Liver (tissue), 9 donors: Measurements from ENCODE around the gene NMS. TPM values are rescaled to one million over a fixed set of nuclear protein-coding genes. Genes with fewer than 3 reads are reported as not detected.

Experiments used
- DNase-seq: peaks from one replicate; pipeline ENCODE4 v3.0.0-alpha.2; 2017; ENCODE audit warnings: low spot score
- H3K27ac ChIP-seq, 2 donors: one replicate each; pipeline ENCODE4 v1.7.0; 2013; ENCODE audit warnings: inconsistent platforms in 2 of 2, low read length in 2 of 2, control low read depth in 1 of 2, low read depth in 1 of 2, mild to moderate bottlenecking in 1 of 2
- H3K27me3 ChIP-seq, 4 donors: one replicate each; pipeline versions ENCODE4 v1.6.1 to v1.7.0; 2013; ENCODE audit warnings: low read length in 3 of 4, inconsistent platforms in 1 of 4, mild to moderate bottlenecking in 1 of 4, moderate library complexity in 1 of 4; ENCODE audit not compliant: control insufficient read depth in 4 of 4, insufficient read depth in 4 of 4
- H3K36me3 ChIP-seq, 4 donors: one replicate each; pipeline versions ENCODE4 v1.6.1 to v1.7.0; 2013; ENCODE audit warnings: low read length in 3 of 4, mild to moderate bottlenecking in 3 of 4, low read depth in 1 of 4, moderate library complexity in 1 of 4; ENCODE audit not compliant: control insufficient read depth in 4 of 4, insufficient read depth in 3 of 4
- H3K4me1 ChIP-seq, 4 donors: one replicate each; pipeline versions ENCODE4 v1.6.1 to v1.7.0; 2013; ENCODE audit warnings: low read length in 3 of 4, mild to moderate bottlenecking in 3 of 4, moderate library complexity in 1 of 4; ENCODE audit not compliant: control insufficient read depth in 4 of 4, insufficient read depth in 4 of 4
- H3K4me3 ChIP-seq, 3 donors: one replicate each; pipeline versions ENCODE4 v1.6.1 to v1.7.0; 2013; ENCODE audit warnings: low read length in 3 of 3, control low read depth in 1 of 3, low read depth in 1 of 3, mild to moderate bottlenecking in 1 of 3
- H3K9ac ChIP-seq, 2 donors: one replicate each; pipeline ENCODE4 v1.7.0; 2013; ENCODE audit warnings: low read length in 2 of 2, mild to moderate bottlenecking in 2 of 2, moderate library complexity in 2 of 2, control low read depth in 1 of 2, low read depth in 1 of 2
- H3K9me3 ChIP-seq, 4 donors: one replicate each; pipeline versions ENCODE4 v1.6.1 to v1.7.0; 2013; ENCODE audit warnings: low read length in 3 of 4; ENCODE audit not compliant: control insufficient read depth in 4 of 4
- FOXA1 ChIP-seq: IDR thresholded peaks from 2 replicates; pipeline ENCODE4 v1.6.1; 2016; ENCODE audit warnings: antibody characterized with exemption
- FOXA2 ChIP-seq: IDR thresholded peaks from 2 replicates; pipeline ENCODE4 v1.6.1; 2016; ENCODE audit warnings: antibody characterized with exemption
- GABPA ChIP-seq, 2 donors: IDR thresholded peaks in 1 of 2; conservative IDR thresholded peaks in 1 of 2; 2 replicates each; pipeline ENCODE4 v1.6.1; 2016; ENCODE audit warnings: antibody characterized with exemption in 2 of 2, mild to moderate bottlenecking in 1 of 2, moderate library complexity in 1 of 2
- HNF4A ChIP-seq, 2 donors: conservative IDR thresholded peaks; 2 replicates each; pipeline ENCODE4 v1.6.1; 2016; ENCODE audit warnings: antibody characterized with exemption in 2 of 2, mild to moderate bottlenecking in 2 of 2
- HNF4G ChIP-seq: IDR thresholded peaks from 2 replicates; pipeline ENCODE4 v1.6.1; 2016; ENCODE audit warnings: antibody characterized with exemption
- JUND ChIP-seq, 2 donors: IDR thresholded peaks; 2 replicates each; pipeline ENCODE4 v1.6.1; 2016; ENCODE audit warnings: antibody characterized with exemption in 2 of 2
- NR2F2 ChIP-seq: IDR thresholded peaks from 2 replicates; pipeline ENCODE4 v1.6.1; 2016; ENCODE audit warnings: antibody characterized with exemption
- RAD21 ChIP-seq, 2 donors: IDR thresholded peaks; 2 replicates each; pipeline ENCODE4 v1.6.1; 2016; ENCODE audit warnings: antibody characterized with exemption in 2 of 2, mild to moderate bottlenecking in 2 of 2
- RXRA ChIP-seq, 2 donors: IDR thresholded peaks; 2 replicates each; pipeline ENCODE4 v1.6.1; 2017 to 2018; ENCODE audit warnings: antibody characterized with exemption in 2 of 2, mild to moderate bottlenecking in 1 of 2
- TAF1 ChIP-seq: conservative IDR thresholded peaks from 2 replicates; pipeline ENCODE4 v1.6.1; 2016; ENCODE audit warnings: antibody characterized with exemption, mild to moderate bottlenecking
- YY1 ChIP-seq: IDR thresholded peaks from 2 replicates; pipeline ENCODE4 v1.6.1; 2016; ENCODE audit warnings: antibody characterized with exemption, mild to moderate bottlenecking
- WGBS: extraction: QIAGEN DNeasy Blood & Tissue Kit; methylation state at CpG from one replicate; pipeline ENCODE4 v1.1.7; 2013; 5-methylcytosine and 5-hydroxymethylcytosine counted together
- polyA plus RNA-seq, 2 donors: library from polyadenylated mRNA; stranded (reverse) in 1 of 2; unstranded in 1 of 2; fragments of 200-250 nt in 1 of 2; fragments of >200 nt in 1 of 2; fragmentation: Nextera tagmentation in 1 of 2; extraction: Ambion mirVana in 1 of 2; gene quantifications; one replicate each; pipeline versions ENCODE4 v1.2.1 to v1.2.3, GENCODE V29; 2013 to 2015
- total RNA-seq, 2 donors: library from RNA; depleted of rRNA; stranded (reverse); fragments of >200 nt; gene quantifications; one replicate each; pipeline ENCODE4 v1.2.3, GENCODE V29; 2014
- TF ChIP-seq, protein P1 (sequence below): IDR thresholded peaks from 2 replicates; pipeline ENCODE4 v1.6.1; 2016; ENCODE audit warnings: antibody characterized with exemption
- TF ChIP-seq, protein P2 (sequence below): IDR thresholded peaks from 2 replicates; pipeline ENCODE4 v1.6.1; 2016; ENCODE audit warnings: antibody characterized with exemption
- TF ChIP-seq, protein P3 (sequence below): IDR thresholded peaks from 2 replicates; pipeline ENCODE4 v1.6.1; 2016; ENCODE audit warnings: antibody characterized with exemption
- TF ChIP-seq, protein P4 (sequence below): IDR thresholded peaks from 2 replicates; pipeline ENCODE4 v1.6.1; 2016; ENCODE audit warnings: antibody characterized with exemption, mild to moderate bottlenecking
- TF ChIP-seq, protein P5 (sequence below): fragments of 150-350 bp; IDR thresholded peaks from 2 replicates; pipeline ENCODE4 v1.5.1; 2017; ENCODE audit warnings: improper control_type of control experiment, low read depth, low read length; ENCODE audit not compliant: missing input control
- donor health status: healthy.
- donor health status: healthy.
- donor health status: healthy.
- donor health status: healthy.
- donor health status: healthy.

NMS gene
- total and polyA plus RNA-seq, 4 donors = not detected

DNA sequence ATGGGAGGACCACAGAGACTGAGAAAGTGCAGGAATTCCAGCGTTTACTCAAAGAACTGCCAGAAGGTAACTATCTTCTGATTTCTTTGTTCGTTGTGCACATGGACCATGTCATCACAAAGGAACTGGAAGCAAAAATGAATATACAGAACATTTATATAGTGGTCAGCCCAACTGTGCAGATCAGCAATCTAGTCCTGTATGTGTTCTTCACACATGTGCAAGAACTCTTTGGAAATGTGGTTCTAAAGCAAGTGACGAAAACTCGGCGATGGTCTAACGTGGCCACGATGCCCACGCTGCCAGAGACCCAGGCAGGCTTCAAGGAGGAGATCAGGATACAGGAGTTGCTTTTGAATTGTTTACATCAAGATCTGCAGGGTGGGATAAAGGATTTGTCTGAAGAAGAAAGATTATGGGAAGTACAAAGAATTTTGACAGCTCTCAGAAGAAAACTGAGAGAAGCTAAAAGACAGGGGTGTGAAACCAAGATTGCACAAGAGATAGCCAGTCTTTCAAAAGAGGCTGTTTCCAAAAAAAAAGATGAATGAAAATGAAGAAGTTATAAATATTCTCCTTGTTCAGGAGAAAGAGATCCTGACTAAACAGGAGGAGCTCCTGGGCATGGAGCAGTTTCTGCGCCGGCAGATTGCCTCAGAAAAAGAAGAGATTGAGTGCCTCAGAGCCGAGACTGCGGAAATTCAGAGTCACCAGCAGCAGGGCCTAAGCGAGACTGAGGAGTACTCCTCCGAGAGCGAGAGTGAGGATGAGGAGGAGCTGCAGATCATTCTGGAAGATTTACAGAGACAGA is 44.5 kb upstream of the NMS start:
- no peaks in the 10 kb centered on the region for H3K4me1 ChIP-seq
- H3K9ac ChIP-seq = no peak overlapping the region
- peaks cover 0 to 3% (median 0%) of the 10 kb centered on the region in 4 donors for H3K9me3 ChIP-seq
- 83% methylated on average over 15 of the region's 15 CpGs for WGBS
- no peak for TF ChIP-seq RXRA (IDR thresholded peaks at IDR 0.05)
- TF ChIP-seq HNF4A (conservative IDR thresholded peaks at IDR 0.05) = no peak
- no peak for TF ChIP-seq GABPA (IDR thresholded peaks at IDR 0.05 in 1 of 2, conservative IDR thresholded peaks at IDR 0.05 in 1 of 2)
- TF ChIP-seq, protein P1, sequence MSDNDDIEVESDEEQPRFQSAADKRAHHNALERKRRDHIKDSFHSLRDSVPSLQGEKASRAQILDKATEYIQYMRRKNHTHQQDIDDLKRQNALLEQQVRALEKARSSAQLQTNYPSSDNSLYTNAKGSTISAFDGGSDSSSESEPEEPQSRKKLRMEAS = no peak
- no peak for TF ChIP-seq TAF1
- no peak for TF ChIP-seq NR2F2
- TF ChIP-seq, protein P2, sequence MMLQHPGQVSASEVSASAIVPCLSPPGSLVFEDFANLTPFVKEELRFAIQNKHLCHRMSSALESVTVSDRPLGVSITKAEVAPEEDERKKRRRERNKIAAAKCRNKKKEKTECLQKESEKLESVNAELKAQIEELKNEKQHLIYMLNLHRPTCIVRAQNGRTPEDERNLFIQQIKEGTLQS = no peak
- TF ChIP-seq FOXA2 = no peak
- TF ChIP-seq, protein P3, sequence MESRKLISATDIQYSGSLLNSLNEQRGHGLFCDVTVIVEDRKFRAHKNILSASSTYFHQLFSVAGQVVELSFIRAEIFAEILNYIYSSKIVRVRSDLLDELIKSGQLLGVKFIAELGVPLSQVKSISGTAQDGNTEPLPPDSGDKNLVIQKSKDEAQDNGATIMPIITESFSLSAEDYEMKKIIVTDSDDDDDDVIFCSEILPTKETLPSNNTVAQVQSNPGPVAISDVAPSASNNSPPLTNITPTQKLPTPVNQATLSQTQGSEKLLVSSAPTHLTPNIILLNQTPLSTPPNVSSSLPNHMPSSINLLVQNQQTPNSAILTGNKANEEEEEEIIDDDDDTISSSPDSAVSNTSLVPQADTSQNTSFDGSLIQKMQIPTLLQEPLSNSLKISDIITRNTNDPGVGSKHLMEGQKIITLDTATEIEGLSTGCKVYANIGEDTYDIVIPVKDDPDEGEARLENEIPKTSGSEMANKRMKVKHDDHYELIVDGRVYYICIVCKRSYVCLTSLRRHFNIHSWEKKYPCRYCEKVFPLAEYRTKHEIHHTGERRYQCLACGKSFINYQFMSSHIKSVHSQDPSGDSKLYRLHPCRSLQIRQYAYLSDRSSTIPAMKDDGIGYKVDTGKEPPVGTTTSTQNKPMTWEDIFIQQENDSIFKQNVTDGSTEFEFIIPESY = no peak
- TF ChIP-seq RAD21 (IDR thresholded peaks at IDR 0.05) = no peak
- no peak for TF ChIP-seq FOXA1
- no peak for TF ChIP-seq JUND (IDR thresholded peaks at IDR 0.05)
- TF ChIP-seq, protein P4, sequence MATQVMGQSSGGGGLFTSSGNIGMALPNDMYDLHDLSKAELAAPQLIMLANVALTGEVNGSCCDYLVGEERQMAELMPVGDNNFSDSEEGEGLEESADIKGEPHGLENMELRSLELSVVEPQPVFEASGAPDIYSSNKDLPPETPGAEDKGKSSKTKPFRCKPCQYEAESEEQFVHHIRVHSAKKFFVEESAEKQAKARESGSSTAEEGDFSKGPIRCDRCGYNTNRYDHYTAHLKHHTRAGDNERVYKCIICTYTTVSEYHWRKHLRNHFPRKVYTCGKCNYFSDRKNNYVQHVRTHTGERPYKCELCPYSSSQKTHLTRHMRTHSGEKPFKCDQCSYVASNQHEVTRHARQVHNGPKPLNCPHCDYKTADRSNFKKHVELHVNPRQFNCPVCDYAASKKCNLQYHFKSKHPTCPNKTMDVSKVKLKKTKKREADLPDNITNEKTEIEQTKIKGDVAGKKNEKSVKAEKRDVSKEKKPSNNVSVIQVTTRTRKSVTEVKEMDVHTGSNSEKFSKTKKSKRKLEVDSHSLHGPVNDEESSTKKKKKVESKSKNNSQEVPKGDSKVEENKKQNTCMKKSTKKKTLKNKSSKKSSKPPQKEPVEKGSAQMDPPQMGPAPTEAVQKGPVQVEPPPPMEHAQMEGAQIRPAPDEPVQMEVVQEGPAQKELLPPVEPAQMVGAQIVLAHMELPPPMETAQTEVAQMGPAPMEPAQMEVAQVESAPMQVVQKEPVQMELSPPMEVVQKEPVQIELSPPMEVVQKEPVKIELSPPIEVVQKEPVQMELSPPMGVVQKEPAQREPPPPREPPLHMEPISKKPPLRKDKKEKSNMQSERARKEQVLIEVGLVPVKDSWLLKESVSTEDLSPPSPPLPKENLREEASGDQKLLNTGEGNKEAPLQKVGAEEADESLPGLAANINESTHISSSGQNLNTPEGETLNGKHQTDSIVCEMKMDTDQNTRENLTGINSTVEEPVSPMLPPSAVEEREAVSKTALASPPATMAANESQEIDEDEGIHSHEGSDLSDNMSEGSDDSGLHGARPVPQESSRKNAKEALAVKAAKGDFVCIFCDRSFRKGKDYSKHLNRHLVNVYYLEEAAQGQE = no peak
- TF ChIP-seq, protein P5, sequence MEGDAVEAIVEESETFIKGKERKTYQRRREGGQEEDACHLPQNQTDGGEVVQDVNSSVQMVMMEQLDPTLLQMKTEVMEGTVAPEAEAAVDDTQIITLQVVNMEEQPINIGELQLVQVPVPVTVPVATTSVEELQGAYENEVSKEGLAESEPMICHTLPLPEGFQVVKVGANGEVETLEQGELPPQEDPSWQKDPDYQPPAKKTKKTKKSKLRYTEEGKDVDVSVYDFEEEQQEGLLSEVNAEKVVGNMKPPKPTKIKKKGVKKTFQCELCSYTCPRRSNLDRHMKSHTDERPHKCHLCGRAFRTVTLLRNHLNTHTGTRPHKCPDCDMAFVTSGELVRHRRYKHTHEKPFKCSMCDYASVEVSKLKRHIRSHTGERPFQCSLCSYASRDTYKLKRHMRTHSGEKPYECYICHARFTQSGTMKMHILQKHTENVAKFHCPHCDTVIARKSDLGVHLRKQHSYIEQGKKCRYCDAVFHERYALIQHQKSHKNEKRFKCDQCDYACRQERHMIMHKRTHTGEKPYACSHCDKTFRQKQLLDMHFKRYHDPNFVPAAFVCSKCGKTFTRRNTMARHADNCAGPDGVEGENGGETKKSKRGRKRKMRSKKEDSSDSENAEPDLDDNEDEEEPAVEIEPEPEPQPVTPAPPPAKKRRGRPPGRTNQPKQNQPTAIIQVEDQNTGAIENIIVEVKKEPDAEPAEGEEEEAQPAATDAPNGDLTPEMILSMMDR = no peak
- no peak for TF ChIP-seq HNF4G
- TF ChIP-seq YY1 = no peak
- no peak overlapping the region for H3K27ac ChIP-seq
- DNase-seq = no peak
- no peaks in the 10 kb centered on the region for H3K36me3 ChIP-seq
- H3K4me3 ChIP-seq = no peak overlapping the region
- peaks cover 0 to 6% (median 0%) of the 10 kb centered on the region in 4 donors for H3K27me3 ChIP-seq
